ENCODE measurements around the gene DDIAS. TPM values are rescaled to one million over a fixed set of nuclear protein-coding genes. Genes with fewer than 3 reads are reported as not detected.

Gene DDIAS
- total RNA-seq, 1 experiment from 2014 or later: 12.4 TPM

DNA sequence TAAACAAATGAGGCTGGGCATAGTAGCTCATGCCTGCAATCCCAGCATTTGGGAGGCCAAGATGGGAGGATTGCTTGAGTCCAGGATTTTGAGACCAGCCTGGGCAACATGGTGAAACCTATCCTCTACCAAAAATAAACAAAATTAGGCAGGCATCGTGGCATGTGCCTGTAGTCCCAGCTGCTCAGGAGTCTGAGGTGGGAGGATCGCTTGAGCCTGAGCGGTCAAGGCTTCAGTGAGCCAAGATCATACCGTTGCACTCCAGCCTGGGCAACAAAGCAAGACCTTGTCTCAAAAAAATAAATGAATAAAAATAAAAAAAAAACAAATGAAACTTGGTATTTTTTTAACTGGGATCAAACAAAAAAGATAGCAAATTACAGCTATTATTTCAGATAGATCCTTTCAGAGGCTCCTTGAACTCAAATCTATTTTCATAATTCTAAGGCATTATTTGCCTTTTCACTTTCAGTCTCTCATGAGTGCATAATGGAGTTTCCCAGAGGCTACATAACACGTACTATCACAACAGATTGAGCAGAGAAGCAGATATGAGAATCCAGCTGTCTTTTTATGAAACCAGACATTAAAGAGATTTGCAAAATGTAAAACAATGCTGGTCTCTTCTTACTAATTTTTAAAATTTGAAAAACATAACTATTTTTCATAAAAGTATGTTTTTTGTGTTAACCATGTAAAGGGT lies 23.1 kb downstream of the DDIAS start:
- Histone ChIP-seq H3K79me2 (ENCODE audit: low read depth) (no peaks in the 10 kb centered on the region), H3K27ac (no peak overlapping the region), H3K36me3 (ENCODE audit: low read depth) (no peaks in the 10 kb centered on the region), H3K9me2 (ENCODE audit: insufficient read depth) (no peaks in the 10 kb centered on the region), H3K27me3 (ENCODE audit: insufficient read depth, low read depth) (no peaks in the 10 kb centered on the region), H3K4me3 (no peak overlapping the region), H2AFZ (no peak overlapping the region), H3K4me1 (replicated peaks; ENCODE audit: insufficient read depth) (no peaks in the 10 kb centered on the region), H4K20me1 (ENCODE audit: insufficient read depth) (no peaks in the 10 kb centered on the region), H3K4me2 (no peak overlapping the region), H3K9me3 (ENCODE audit: insufficient read depth, low read depth) (no peaks in the 10 kb centered on the region), H3F3A (ENCODE audit: insufficient read depth, low read depth) (peaks cover 4% of the 10 kb centered on the region; the same call in 1 of the 2 replicates)
- CTCF ChIA-PET: interaction anchor here (1.0 kb wide), 1 partner anchor 57 kb away, joined by 3 read pairs; no protein-coding TSS in a partner anchor
- no TSS peak for BruUV-seq (replicated peaks)
- intact Hi-C loops (cut with micrococcal nuclease; ENCODE audit: unreplicated experiment): no loop called here
- POLR2A ChIA-PET (ENCODE audit: unreplicated experiment): no interaction called here
- no peak for TF ChIP-seq EZH2 (IDR thresholded peaks at IDR 0.05; ENCODE audit: low read depth)
- TF ChIP-seq, protein P1, sequence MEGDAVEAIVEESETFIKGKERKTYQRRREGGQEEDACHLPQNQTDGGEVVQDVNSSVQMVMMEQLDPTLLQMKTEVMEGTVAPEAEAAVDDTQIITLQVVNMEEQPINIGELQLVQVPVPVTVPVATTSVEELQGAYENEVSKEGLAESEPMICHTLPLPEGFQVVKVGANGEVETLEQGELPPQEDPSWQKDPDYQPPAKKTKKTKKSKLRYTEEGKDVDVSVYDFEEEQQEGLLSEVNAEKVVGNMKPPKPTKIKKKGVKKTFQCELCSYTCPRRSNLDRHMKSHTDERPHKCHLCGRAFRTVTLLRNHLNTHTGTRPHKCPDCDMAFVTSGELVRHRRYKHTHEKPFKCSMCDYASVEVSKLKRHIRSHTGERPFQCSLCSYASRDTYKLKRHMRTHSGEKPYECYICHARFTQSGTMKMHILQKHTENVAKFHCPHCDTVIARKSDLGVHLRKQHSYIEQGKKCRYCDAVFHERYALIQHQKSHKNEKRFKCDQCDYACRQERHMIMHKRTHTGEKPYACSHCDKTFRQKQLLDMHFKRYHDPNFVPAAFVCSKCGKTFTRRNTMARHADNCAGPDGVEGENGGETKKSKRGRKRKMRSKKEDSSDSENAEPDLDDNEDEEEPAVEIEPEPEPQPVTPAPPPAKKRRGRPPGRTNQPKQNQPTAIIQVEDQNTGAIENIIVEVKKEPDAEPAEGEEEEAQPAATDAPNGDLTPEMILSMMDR (conservative IDR thresholded peaks at IDR 0.05): no peak
- no peak for DNase-seq

DNA sequence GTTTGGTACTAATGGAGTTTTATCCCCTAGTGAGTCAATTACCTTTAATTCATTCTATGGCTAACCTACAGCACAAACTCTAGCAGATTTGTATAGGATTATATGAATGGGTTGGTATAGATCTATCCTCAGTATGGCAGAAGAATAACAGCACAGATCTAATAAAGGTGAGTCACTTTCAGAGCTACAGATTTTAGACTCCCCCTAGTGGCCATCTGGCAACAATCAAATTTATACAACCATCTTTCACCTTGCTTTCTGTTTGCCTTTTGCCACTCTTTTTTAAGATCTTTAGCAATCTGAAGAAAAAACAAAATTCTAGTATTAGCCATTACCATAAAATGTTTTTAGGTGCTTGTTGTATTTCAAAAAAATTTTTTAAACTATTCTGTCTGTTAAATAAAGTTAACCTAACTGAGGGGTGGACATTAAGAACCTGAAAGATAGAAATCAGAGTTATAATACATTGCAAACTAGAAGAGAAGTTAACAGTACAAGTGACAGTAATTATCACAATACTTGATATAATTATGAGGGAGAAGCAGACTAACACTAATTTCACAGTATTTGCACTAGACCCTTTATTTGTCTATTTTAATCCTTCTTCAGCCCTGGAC lies 25.8 kb downstream of the DDIAS start:
- H3K27me3 ChIP-seq (ENCODE audit: insufficient read depth, low read depth): no peaks in the 10 kb centered on the region
- peak; percentile 5 to 60 for DNase-seq
- H3K27ac ChIP-seq: no peak overlapping the region
- POLR2A ChIA-PET (ENCODE audit: unreplicated experiment): interaction anchor here (0.6 kb wide), 1 partner anchor 796 kb away, joined by 3 read pairs; no protein-coding TSS in a partner anchor
- H3K9me2 ChIP-seq (ENCODE audit: insufficient read depth): no peaks in the 10 kb centered on the region
- intact Hi-C loops (cut with micrococcal nuclease; ENCODE audit: unreplicated experiment): loop anchor here (1.0 to 2.0 kb wide), 2 partner anchors 60 to 143 kb away; partner anchors contain the start of gene RAB30
- H3F3A ChIP-seq (ENCODE audit: insufficient read depth, low read depth): peaks cover 4% of the 10 kb centered on the region; the same call in 1 of the 2 replicates
- no peaks in the 10 kb centered on the region for H3K79me2 ChIP-seq (ENCODE audit: low read depth)
- H3K4me2 ChIP-seq: no peak overlapping the region
- H3K9me3 ChIP-seq (ENCODE audit: insufficient read depth, low read depth): no peaks in the 10 kb centered on the region
- no TSS peak for BruUV-seq (replicated peaks)
- H2AFZ ChIP-seq: no peak overlapping the region
- no peaks in the 10 kb centered on the region for H3K4me1 ChIP-seq (replicated peaks; ENCODE audit: insufficient read depth)
- TF ChIP-seq, protein P1 (conservative IDR thresholded peaks at IDR 0.05): peak; percentile 97
- no peak for TF ChIP-seq EZH2 (IDR thresholded peaks at IDR 0.05; ENCODE audit: low read depth)
- no peaks in the 10 kb centered on the region for H4K20me1 ChIP-seq (ENCODE audit: insufficient read depth)
- CTCF ChIA-PET: interaction anchor here (0.5 kb wide), 1 partner anchor 196 kb away, joined by 4 read pairs; no protein-coding TSS in a partner anchor
- no peak overlapping the region for H3K4me3 ChIP-seq
- 0 out of 2 replicates have a peak, but pooled peaks cover 3% of the 10 kb centered on the region for H3K36me3 ChIP-seq (ENCODE audit: low read depth)

DNA sequence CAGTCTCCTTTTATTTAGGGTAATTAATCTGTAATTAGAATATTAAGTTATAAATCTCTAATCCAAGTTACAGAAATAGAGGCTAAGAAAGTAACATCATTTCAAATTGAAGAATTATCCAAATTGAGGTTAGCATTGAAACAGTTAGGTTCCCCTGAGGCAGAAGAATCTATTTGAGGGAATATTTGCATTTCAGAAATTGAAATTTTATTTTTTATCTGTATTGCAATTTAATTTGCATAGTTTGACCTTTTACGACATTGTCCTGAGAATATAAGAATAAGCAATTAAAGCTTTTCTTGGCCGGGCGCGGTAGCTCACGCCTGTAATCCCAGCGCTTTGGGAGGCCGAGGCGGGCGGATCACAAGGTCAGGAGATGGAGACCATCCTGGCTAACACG lies 27.6 kb downstream of the DDIAS start:
- Histone ChIP-seq H3K4me1 (replicated peaks; ENCODE audit: insufficient read depth) (no peaks in the 10 kb centered on the region), H3K9me2 (ENCODE audit: insufficient read depth) (no peaks in the 10 kb centered on the region), H3K79me2 (ENCODE audit: low read depth) (no peaks in the 10 kb centered on the region), H3K36me3 (ENCODE audit: low read depth) (0 out of 2 replicates have a peak, but pooled peaks cover 3% of the 10 kb centered on the region), H3K27me3 (ENCODE audit: insufficient read depth, low read depth) (no peaks in the 10 kb centered on the region), H4K20me1 (ENCODE audit: insufficient read depth) (no peaks in the 10 kb centered on the region), H3F3A (ENCODE audit: insufficient read depth, low read depth) (peaks cover 4% of the 10 kb centered on the region; the same call in 1 of the 2 replicates), H3K4me2 (no peak overlapping the region), H3K27ac (no peak overlapping the region), H3K4me3 (no peak overlapping the region), H2AFZ (no peak overlapping the region), H3K9me3 (ENCODE audit: insufficient read depth, low read depth) (no peaks in the 10 kb centered on the region)
- no peak for DNase-seq
- BruUV-seq (replicated peaks): no TSS peak
- TF ChIP-seq, protein P1 (conservative IDR thresholded peaks at IDR 0.05): no peak
- no peak for TF ChIP-seq EZH2 (IDR thresholded peaks at IDR 0.05; ENCODE audit: low read depth)
- POLR2A ChIA-PET (ENCODE audit: unreplicated experiment): no interaction called here
- intact Hi-C loops (cut with micrococcal nuclease; ENCODE audit: unreplicated experiment): no loop called here
- CTCF ChIA-PET: interaction anchor here (1.1 kb wide), 1 partner anchor 62 kb away, joined by 3 read pairs; no protein-coding TSS in a partner anchor

Data from PC-9 (cell line).